Fibroblast of lung (primary cell): ENCODE measurements around the gene PTPRS. TPM values are rescaled to one million over a fixed set of nuclear protein-coding genes. Genes with fewer than 3 reads are reported as not detected.

Source experiments
- DNase-seq, 2 donors: peaks; one replicate each; pipeline versions ENCODE4 v3.0.0 to v3.0.0-alpha.2; 2010; ENCODE audit warnings: low read depth in 2 of 2
- H2AFZ ChIP-seq: 2 replicates; pipeline ENCODE4 v1.5.1; 2012; ENCODE audit warnings: low read length, control low read depth, inconsistent platforms
- H3K27ac ChIP-seq: 2 replicates; pipeline ENCODE4 v1.5.1; 2011; ENCODE audit warnings: low read length, control low read depth; ENCODE audit not compliant: insufficient read depth
- H3K27me3 ChIP-seq: 2 replicates; pipeline ENCODE4 v1.5.1; 2011; ENCODE audit warnings: mild to moderate bottlenecking, low read length; ENCODE audit not compliant: control insufficient read depth, insufficient read depth
- H3K36me3 ChIP-seq: 2 replicates; pipeline ENCODE4 v1.5.1; 2011; ENCODE audit warnings: low read length; ENCODE audit not compliant: control insufficient read depth, insufficient read depth
- H3K4me1 ChIP-seq: 2 replicates; pipeline ENCODE4 v1.5.1; 2011; ENCODE audit warnings: low read length; ENCODE audit not compliant: control insufficient read depth, insufficient read depth; ENCODE audit errors: extremely low read depth
- H3K4me2 ChIP-seq: 2 replicates; pipeline ENCODE4 v1.5.1; 2011; ENCODE audit warnings: low read length, control low read depth; ENCODE audit not compliant: insufficient read depth; ENCODE audit errors: extremely low read depth
- H3K4me3 ChIP-seq, 4 experiments: fragments of 200-600 bp in 1 of 4; sonication (generic) in 1 of 4; replicated peaks in 1 of 4; 2 replicates each; pipeline ENCODE4 v1.5.1; 2011 to 2016; ENCODE audit warnings: low read length in 4 of 4, low read depth in 3 of 4, mild to moderate bottlenecking in 3 of 4, control low read depth in 2 of 4, inconsistent platforms in 1 of 4, mixed read lengths in 1 of 4; ENCODE audit not compliant: insufficient read depth in 1 of 4; ENCODE audit errors: control extremely low read depth in 1 of 4
- H3K79me2 ChIP-seq: 2 replicates; pipeline ENCODE4 v1.5.1; 2012; ENCODE audit warnings: mild to moderate bottlenecking, low read length, inconsistent platforms; ENCODE audit not compliant: control insufficient read depth, insufficient read depth
- H3K9ac ChIP-seq: 2 replicates; pipeline ENCODE4 v1.5.1; 2011; ENCODE audit warnings: mild to moderate bottlenecking, low read length, control low read depth; ENCODE audit not compliant: insufficient read depth
- H3K9me3 ChIP-seq: 2 replicates; pipeline ENCODE4 v1.5.1; 2012; ENCODE audit warnings: low read depth, low read length; ENCODE audit not compliant: control insufficient read depth, insufficient read depth
- H4K20me1 ChIP-seq: 2 replicates; pipeline ENCODE4 v1.5.1; 2011; ENCODE audit warnings: low read length; ENCODE audit not compliant: control insufficient read depth, insufficient read depth; ENCODE audit errors: extremely low read depth
- CTCF ChIP-seq, 2 donors: IDR thresholded peaks in 1 of 2; conservative IDR thresholded peaks in 1 of 2; 1 replicate in 1 of 2; 2 replicates in 1 of 2; pipeline ENCODE4 v1.5.1; 2011 to 2012; ENCODE audit warnings: low read length in 2 of 2, control low read depth in 1 of 2, inconsistent platforms in 1 of 2, low read depth in 1 of 2, mild to moderate bottlenecking in 1 of 2
- EZH2 ChIP-seq: IDR thresholded peaks from 2 replicates; pipeline ENCODE4 v1.5.1; 2012; ENCODE audit warnings: low read length, control low read depth, mild to moderate bottlenecking; ENCODE audit errors: missing control alignments
- polyA plus RNA-seq, 2 donors: library from polyadenylated mRNA; depleted of rRNA in 1 of 2; stranded (reverse) in 1 of 2; unstranded in 1 of 2; fragments of >200 nt; gene quantifications; 2 replicates each; pipeline ENCODE4 v1.2.1, GENCODE V29; 2011 to 2012; ENCODE audit warnings: missing spikeins in 1 of 2
- total RNA-seq: library from RNA; depleted of rRNA; stranded (reverse); fragments of >200 nt; gene quantifications from 2 replicates; pipeline ENCODE4 v1.2.1, GENCODE V29; 2014

Gene PTPRS
- total and polyA plus RNA-seq, 2 donors (not counting 1 experiment from before 2014, with no cell fraction given): 27.9 to 136 TPM

GRCh38 chr19:5312058-5312457 lies 28.6 kb downstream of the PTPRS start:
- Histone ChIP-seq H3K36me3 (no peaks in the 10 kb centered on the region), H3K4me2 (no peak overlapping the region), H2AFZ (no peak overlapping the region), H4K20me1 (no peaks in the 10 kb centered on the region), H3K9me3 (no peaks in the 10 kb centered on the region), H3K79me2 (no peaks in the 10 kb centered on the region), H3K9ac (no peak overlapping the region), H3K27me3 (no peaks in the 10 kb centered on the region), H3K4me3 (no peak overlapping the region), H3K4me1 (no peaks in the 10 kb centered on the region), H3K27ac (no peak overlapping the region)
- DNase-seq: no peak
- TF ChIP-seq CTCF (conservative IDR thresholded peaks at IDR 0.05 in 1 of 2, IDR thresholded peaks at IDR 0.05 in 1 of 2; ENCODE audit: low read depth in 1 of 2, low read length in 2 of 2) (no peak), EZH2 (no peak)

- no peak overlapping the region for H2AFZ ChIP-seq
- no peaks in the 10 kb centered on the region for H3K27me3 ChIP-seq
- no peaks in the 10 kb centered on the region for H3K36me3 ChIP-seq
- H3K4me3 ChIP-seq: no peak overlapping the region
- peak in 1 of 2 donors; percentile 21 for DNase-seq
- H3K27ac ChIP-seq: no peak overlapping the region
- no peak overlapping the region for H3K9ac ChIP-seq
- no peaks in the 10 kb centered on the region for H3K79me2 ChIP-seq
- H3K9me3 ChIP-seq: no peaks in the 10 kb centered on the region
- no peak overlapping the region for H3K4me2 ChIP-seq
- no peaks in the 10 kb centered on the region for H3K4me1 ChIP-seq
- H4K20me1 ChIP-seq: no peaks in the 10 kb centered on the region
- no peak for TF ChIP-seq EZH2
- peak in 1 of 2 donors; percentile 23 for TF ChIP-seq CTCF (conservative IDR thresholded peaks at IDR 0.05 in 1 of 2, IDR thresholded peaks at IDR 0.05 in 1 of 2; ENCODE audit: low read depth in 1 of 2, low read length in 2 of 2)
Measured at GRCh38 chr19:5309438-5310204, 31.0 kb downstream of the PTPRS start.

GRCh38 chr19:5308451-5309437 lies 31.9 kb downstream of the PTPRS start:
- Histone ChIP-seq H3K27ac (peak overlapping the region; percentile 84), H3K4me3 (peak overlapping the region in 2 of 4 experiments; percentile 24 to 40), H3K9me3 (no peaks in the 10 kb centered on the region), H2AFZ (peak overlapping the region; percentile 53), H3K4me1 (no peaks in the 10 kb centered on the region), H3K27me3 (no peaks in the 10 kb centered on the region), H3K4me2 (peak overlapping the region; percentile 6), H3K9ac (peak overlapping the region; percentile 73), H3K79me2 (no peaks in the 10 kb centered on the region), H4K20me1 (no peaks in the 10 kb centered on the region), H3K36me3 (no peaks in the 10 kb centered on the region)
- peak; percentile 91 to 95 for DNase-seq
- TF ChIP-seq CTCF (conservative IDR thresholded peaks at IDR 0.05 in 1 of 2, IDR thresholded peaks at IDR 0.05 in 1 of 2; ENCODE audit: low read depth in 1 of 2, low read length in 2 of 2) (no peak), EZH2 (no peak)
